Osteocyte (in vitro differentiated cells): ENCODE data around the gene ADPGK. TPM values are rescaled to one million over a fixed set of nuclear protein-coding genes. Genes with fewer than 3 reads are reported as not detected.
A peak's percentile ranks its signal among the peaks of the same experiment; 100 is the strongest.

Source experiments
- DNase-seq: peaks from one replicate; pipeline ENCODE4 v3.0.0; 2021; ENCODE audit warnings: mixed read lengths; ENCODE audit not compliant: unreplicated experiment; ENCODE audit errors: extremely low spot score
- H3K27ac Mint-ChIP-seq: one replicate; pipeline ENCODE4 v1.8.0; 2021; ENCODE audit warnings: mild to moderate bottlenecking, mixed read lengths; ENCODE audit not compliant: unreplicated experiment
- H3K27me3 Mint-ChIP-seq: one replicate; pipeline ENCODE4 v1.8.0; 2021; ENCODE audit warnings: mixed read lengths; ENCODE audit not compliant: unreplicated experiment
- H3K36me3 Mint-ChIP-seq: one replicate; pipeline ENCODE4 v1.8.0; 2021; ENCODE audit warnings: mixed read lengths; ENCODE audit not compliant: unreplicated experiment
- H3K4me1 Mint-ChIP-seq: one replicate; pipeline ENCODE4 v1.8.0; 2021; ENCODE audit warnings: mixed read lengths; ENCODE audit not compliant: unreplicated experiment
- H3K4me3 Mint-ChIP-seq: one replicate; pipeline ENCODE4 v1.8.0; 2021; ENCODE audit warnings: mild to moderate bottlenecking, moderate library complexity, mixed read lengths; ENCODE audit not compliant: unreplicated experiment
- H3K9me3 Mint-ChIP-seq: one replicate; pipeline ENCODE4 v1.8.0; 2021; ENCODE audit warnings: mixed read lengths; ENCODE audit not compliant: unreplicated experiment
- CTCF ChIP-seq: fragments of 200-600 bp; sonication (generic); IDR thresholded peaks from 2 replicates; pipeline ENCODE4 v1.5.0; 2021; ENCODE audit warnings: antibody characterized with exemption, mild to moderate bottlenecking, moderate library complexity
- long read RNA-seq: library from polyadenylated mRNA; unstranded; transcript quantifications from one replicate; pipeline ENCODE4 v2.0.0, GENCODE V29; 2021
- total RNA-seq: library from RNA; stranded (reverse); gene quantifications from 2 replicates; pipeline ENCODE4 v1.2.1, GENCODE V29; 2021

The ADPGK gene
- 45.6 and 51.8 TPM in 2 replicates for total RNA-seq
- long read RNA-seq, transcript ADPGK-201 (7 exons, 2,557 nt), result major isoform, 29 of 270 reads
- long read RNA-seq, partial matches to known transcripts, result 27 of 270 reads
- long read RNA-seq, other reads (novel, unspliced or antisense), result 206 of 270 reads

- peaks cover 6% of the 10 kb centered on the region for H3K27me3 Mint-ChIP-seq
- peaks cover 24% of the 10 kb centered on the region for H3K4me1 Mint-ChIP-seq
- peak within 1 kb of the TSS; percentile 89 for H3K4me3 Mint-ChIP-seq
- peak within 1 kb of the TSS; percentile 99 for H3K27ac Mint-ChIP-seq
- peaks cover 8% of the 10 kb centered on the region for H3K36me3 Mint-ChIP-seq
- DNase-seq, result peak; percentile 98
- peak; percentile 68 for TF ChIP-seq CTCF
- H3K9me3 Mint-ChIP-seq, result no peaks in the 10 kb centered on the region
These were observed at the start of gene ADPGK for GRCh38 chr15:72783640-72784455. ADPGK (minus strand) TSS chr15:72783758; CDS start chr15:72783691, 67 bp downstream.

GRCh38 chr15:72827226-72827625 is 43.7 kb upstream of the ADPGK start:
- DNase-seq, result no peak

DNA sequence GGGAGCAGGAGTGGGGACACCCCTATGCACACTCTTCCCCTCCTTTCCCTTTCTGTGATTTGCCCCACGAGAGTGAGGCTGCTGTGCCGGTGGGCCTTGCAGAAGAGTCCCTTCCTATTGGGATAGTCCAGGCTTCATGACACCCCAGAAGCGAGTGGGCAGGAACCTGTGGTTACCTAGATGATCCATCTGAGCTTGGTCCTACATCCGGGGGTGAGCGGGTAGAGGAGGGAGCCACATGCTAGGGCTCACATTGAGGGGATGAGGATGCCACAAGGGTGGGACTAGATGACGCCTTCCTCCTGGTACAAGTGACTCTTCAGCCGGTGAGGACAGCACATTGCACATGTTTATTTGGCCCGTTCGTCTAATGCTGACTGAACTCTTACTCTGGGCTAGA is 43.1 kb upstream of the ADPGK start:
- Mint-ChIP-seq H3K9me3 (no peaks in the 10 kb centered on the region), H3K27ac (no peak overlapping the region), H3K27me3 (peaks cover 22% of the 10 kb centered on the region), H3K4me1 (no peaks in the 10 kb centered on the region), H3K36me3 (no peaks in the 10 kb centered on the region), H3K4me3 (no peak overlapping the region)
- no peak for DNase-seq
- TF ChIP-seq CTCF, result no peak

More at GRCh38 chr15:72827226-72827625, 43.7 kb upstream of the ADPGK start:
- Mint-ChIP-seq H3K36me3 (no peaks in the 10 kb centered on the region), H3K27me3 (peaks cover 28% of the 10 kb centered on the region), H3K4me1 (no peaks in the 10 kb centered on the region), H3K4me3 (no peak overlapping the region), H3K27ac (no peak overlapping the region), H3K9me3 (no peaks in the 10 kb centered on the region)
- TF ChIP-seq CTCF, result no peak

DNA sequence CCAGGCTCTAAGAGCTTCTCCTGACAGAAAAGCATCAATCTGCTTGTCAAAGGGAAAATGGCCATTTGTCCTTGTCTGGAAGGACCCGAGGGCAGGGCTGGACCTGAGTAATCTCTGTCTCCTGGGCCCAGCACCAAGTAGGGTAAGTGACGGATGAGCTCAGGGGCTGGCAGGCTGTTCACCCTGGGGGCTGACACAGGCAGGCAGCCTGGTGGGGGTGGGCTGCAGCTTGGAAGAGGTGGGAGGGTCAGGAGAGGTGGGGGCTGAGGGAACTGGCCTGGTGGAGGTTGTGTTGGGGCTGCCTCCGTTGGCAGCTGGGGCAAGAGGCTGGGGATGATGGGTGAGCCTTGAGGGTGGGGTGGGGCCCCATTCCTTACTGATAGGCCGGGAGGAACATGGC is 42.3 kb upstream of the ADPGK start:
- TF ChIP-seq CTCF, result no peak
- no peak for DNase-seq
- no peak overlapping the region for H3K4me3 Mint-ChIP-seq
- H3K9me3 Mint-ChIP-seq, result no peaks in the 10 kb centered on the region
- H3K36me3 Mint-ChIP-seq, result no peaks in the 10 kb centered on the region
- no peak overlapping the region for H3K27ac Mint-ChIP-seq
- H3K27me3 Mint-ChIP-seq, result peaks cover 16% of the 10 kb centered on the region
- no peaks in the 10 kb centered on the region for H3K4me1 Mint-ChIP-seq

DNA sequence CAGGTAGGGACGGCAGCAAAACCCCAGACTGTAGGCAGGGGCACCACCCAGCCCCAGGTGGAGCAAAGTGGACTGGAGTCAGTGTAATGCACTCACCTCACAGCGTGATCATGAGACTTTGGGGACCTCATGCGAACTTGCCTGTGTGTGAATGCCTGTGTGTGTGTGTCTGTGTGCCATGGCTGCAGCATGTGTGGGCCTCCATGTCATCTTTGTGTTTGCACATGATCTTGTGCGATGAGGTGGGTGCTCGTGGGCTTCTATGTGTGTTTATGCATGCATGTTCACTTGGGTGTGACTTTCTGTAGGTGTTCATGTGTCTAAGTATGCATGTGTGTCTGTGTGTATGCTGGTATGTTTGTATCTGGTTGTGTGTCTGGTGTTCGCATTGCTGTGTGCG is 41.2 kb upstream of the ADPGK start:
- Mint-ChIP-seq H3K36me3 (no peaks in the 10 kb centered on the region), H3K9me3 (no peaks in the 10 kb centered on the region), H3K27me3 (peaks cover 16% of the 10 kb centered on the region), H3K4me3 (no peak overlapping the region), H3K27ac (no peak overlapping the region), H3K4me1 (no peaks in the 10 kb centered on the region)
- no peak for DNase-seq
- TF ChIP-seq CTCF, result no peak
